Astrocyte (in vitro differentiated cells and primary cell): ENCODE data around the gene ARHGAP26. TPM values are rescaled to one million over a fixed set of nuclear protein-coding genes. Genes with fewer than 3 reads are reported as not detected.

Experiments used
- DNase-seq: peaks from one replicate; pipeline ENCODE4 v3.0.0-alpha.2; 2010; ENCODE audit warnings: low read depth
- FAIRE-seq: peaks from 2 replicates; lab custom pipeline; 2011; peaks lifted over from hg19 to GRCh38; lab: Jason Lieb, UNC
- H2AFZ ChIP-seq: 2 replicates; pipeline ENCODE4 v1.6.0; 2012; ENCODE audit warnings: low read depth, low read length, inconsistent platforms
- H3K27ac ChIP-seq: 2 replicates; pipeline ENCODE4 v1.5.1; 2011; ENCODE audit warnings: low read depth, low read length, inconsistent platforms
- H3K27me3 ChIP-seq: 2 replicates; pipeline ENCODE4 v1.6.0; 2011; ENCODE audit warnings: low read length, inconsistent platforms; ENCODE audit not compliant: insufficient read depth
- H3K36me3 ChIP-seq: 2 replicates; pipeline ENCODE4 v1.5.1; 2011; ENCODE audit warnings: low read length, inconsistent platforms; ENCODE audit not compliant: insufficient read depth
- H3K4me1 ChIP-seq: 2 replicates; pipeline ENCODE4 v1.5.1; 2011; ENCODE audit warnings: low read length, inconsistent platforms; ENCODE audit not compliant: insufficient read depth
- H3K4me2 ChIP-seq: 2 replicates; pipeline ENCODE4 v1.6.0; 2012; ENCODE audit warnings: low read length, inconsistent platforms
- H3K4me3 ChIP-seq: 2 replicates; pipeline ENCODE4 v1.5.1; 2011; ENCODE audit warnings: low read depth, mild to moderate bottlenecking, low read length, inconsistent platforms; ENCODE audit not compliant: insufficient read depth
- H3K79me2 ChIP-seq: 2 replicates; pipeline ENCODE4 v1.6.0; 2012; ENCODE audit warnings: mild to moderate bottlenecking, low read length, inconsistent platforms; ENCODE audit not compliant: insufficient read depth
- H3K9ac ChIP-seq: 2 replicates; pipeline ENCODE4 v1.6.0; 2012; ENCODE audit warnings: mild to moderate bottlenecking, low read length, inconsistent platforms
- H3K9me3 ChIP-seq: 2 replicates; pipeline ENCODE4 v1.5.1; 2012; ENCODE audit warnings: low read depth, mild to moderate bottlenecking, low read length, inconsistent platforms; ENCODE audit not compliant: insufficient read depth
- H4K20me1 ChIP-seq: 2 replicates; pipeline ENCODE4 v1.6.0; 2012; ENCODE audit warnings: low read length, inconsistent platforms; ENCODE audit not compliant: insufficient read depth
- H3K27ac Mint-ChIP-seq: one replicate; pipeline ENCODE4 v1.8.0; 2021; ENCODE audit warnings: mild to moderate bottlenecking, mixed read lengths; ENCODE audit not compliant: unreplicated experiment
- H3K27me3 Mint-ChIP-seq: one replicate; pipeline ENCODE4 v1.8.0; 2021; ENCODE audit warnings: low read depth, mixed read lengths; ENCODE audit not compliant: unreplicated experiment
- H3K36me3 Mint-ChIP-seq: one replicate; pipeline ENCODE4 v1.8.0; 2021; ENCODE audit warnings: low read depth, mixed read lengths; ENCODE audit not compliant: unreplicated experiment
- H3K4me1 Mint-ChIP-seq: one replicate; pipeline ENCODE4 v1.8.0; 2021; ENCODE audit warnings: low read depth, mixed read lengths; ENCODE audit not compliant: unreplicated experiment
- H3K4me3 Mint-ChIP-seq: one replicate; pipeline ENCODE4 v1.8.0; 2021; ENCODE audit warnings: mild to moderate bottlenecking, moderate library complexity, mixed read lengths; ENCODE audit not compliant: unreplicated experiment
- H3K9me3 Mint-ChIP-seq: one replicate; pipeline ENCODE4 v1.8.0; 2021; ENCODE audit warnings: mild to moderate bottlenecking, mixed read lengths; ENCODE audit not compliant: unreplicated experiment
- EZH2 ChIP-seq: IDR thresholded peaks from 2 replicates; pipeline ENCODE4 v1.6.1; 2012; ENCODE audit warnings: mild to moderate bottlenecking, low read length, inconsistent platforms; ENCODE audit not compliant: insufficient read depth
- total RNA-seq: library from RNA; stranded (reverse); gene quantifications from 2 replicates; pipeline ENCODE4 v1.2.1, GENCODE V29; 2021
- TF ChIP-seq, protein P1 (sequence below): IDR thresholded peaks from 2 replicates; pipeline ENCODE4 v1.5.1; 2011; ENCODE audit warnings: low read depth, mild to moderate bottlenecking, inconsistent platforms, low read length, moderate library complexity; ENCODE audit not compliant: insufficient read depth

ARHGAP26 gene
- total RNA-seq, 1 donor from 2014 or later, result 5.6 TPM

DNA sequence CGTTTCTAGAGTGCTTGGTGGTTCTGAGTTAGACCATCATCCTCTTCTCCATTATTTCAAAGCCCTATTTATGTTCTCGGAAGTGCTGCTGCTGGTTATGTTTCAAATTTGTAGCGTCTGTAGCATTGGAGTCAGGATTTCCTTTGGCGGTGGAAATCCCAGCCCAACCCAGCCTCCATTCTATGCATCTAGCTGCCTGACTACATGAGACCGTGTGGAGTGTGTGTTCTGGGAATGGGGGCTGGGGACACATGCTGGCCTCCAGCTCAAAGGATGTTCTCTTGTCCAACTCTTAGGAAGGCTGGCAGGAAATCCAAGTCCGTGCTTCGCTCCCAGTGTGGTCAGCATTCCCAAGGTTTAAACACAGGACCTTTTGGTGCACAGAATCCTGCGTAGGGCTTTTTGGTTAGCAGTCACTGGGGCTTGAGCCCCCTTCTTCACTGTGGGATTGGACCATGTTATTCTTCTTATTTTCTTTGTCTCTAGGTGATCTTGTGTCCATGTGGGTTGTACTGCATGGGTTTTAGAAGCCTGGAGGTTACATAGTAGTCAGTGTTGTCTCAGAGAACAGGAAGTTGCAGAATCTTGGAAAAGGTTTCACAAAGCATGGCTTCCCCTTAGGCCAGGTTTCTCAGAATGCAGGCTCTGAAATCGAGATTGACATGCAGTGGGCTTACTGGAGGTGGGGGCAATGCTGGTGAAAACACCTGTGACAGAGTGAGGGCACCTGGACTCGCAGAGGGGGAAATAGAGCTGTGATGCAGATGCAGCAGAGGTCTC lies 132.2 kb downstream of the ARHGAP26 start:
- TF ChIP-seq, protein P1, sequence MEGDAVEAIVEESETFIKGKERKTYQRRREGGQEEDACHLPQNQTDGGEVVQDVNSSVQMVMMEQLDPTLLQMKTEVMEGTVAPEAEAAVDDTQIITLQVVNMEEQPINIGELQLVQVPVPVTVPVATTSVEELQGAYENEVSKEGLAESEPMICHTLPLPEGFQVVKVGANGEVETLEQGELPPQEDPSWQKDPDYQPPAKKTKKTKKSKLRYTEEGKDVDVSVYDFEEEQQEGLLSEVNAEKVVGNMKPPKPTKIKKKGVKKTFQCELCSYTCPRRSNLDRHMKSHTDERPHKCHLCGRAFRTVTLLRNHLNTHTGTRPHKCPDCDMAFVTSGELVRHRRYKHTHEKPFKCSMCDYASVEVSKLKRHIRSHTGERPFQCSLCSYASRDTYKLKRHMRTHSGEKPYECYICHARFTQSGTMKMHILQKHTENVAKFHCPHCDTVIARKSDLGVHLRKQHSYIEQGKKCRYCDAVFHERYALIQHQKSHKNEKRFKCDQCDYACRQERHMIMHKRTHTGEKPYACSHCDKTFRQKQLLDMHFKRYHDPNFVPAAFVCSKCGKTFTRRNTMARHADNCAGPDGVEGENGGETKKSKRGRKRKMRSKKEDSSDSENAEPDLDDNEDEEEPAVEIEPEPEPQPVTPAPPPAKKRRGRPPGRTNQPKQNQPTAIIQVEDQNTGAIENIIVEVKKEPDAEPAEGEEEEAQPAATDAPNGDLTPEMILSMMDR, result no peak
- TF ChIP-seq EZH2, result no peak
- Histone ChIP-seq H3K9ac (no peak overlapping the region), H3K4me2 (no peak overlapping the region), H3K27me3 (no peaks in the 10 kb centered on the region), H3K4me1 (peaks cover 10% of the 10 kb centered on the region), H3K27ac (no peak overlapping the region), H3K4me3 (no peak overlapping the region), H3K9me3 (no peaks in the 10 kb centered on the region), H3K36me3 (no peaks in the 10 kb centered on the region), H2AFZ (no peak overlapping the region), H4K20me1 (no peaks in the 10 kb centered on the region), H3K79me2 (no peaks in the 10 kb centered on the region)
- no peak overlapping the region for H3K4me3 Mint-ChIP-seq
- FAIRE-seq, result no peak
- no peaks in the 10 kb centered on the region for H3K36me3 Mint-ChIP-seq
- H3K27ac Mint-ChIP-seq, result no peak overlapping the region
- no peaks in the 10 kb centered on the region for H3K27me3 Mint-ChIP-seq
- H3K9me3 Mint-ChIP-seq, result peaks cover 2% of the 10 kb centered on the region
- H3K4me1 Mint-ChIP-seq, result peaks cover 36% of the 10 kb centered on the region
- DNase-seq, result no peak

DNA sequence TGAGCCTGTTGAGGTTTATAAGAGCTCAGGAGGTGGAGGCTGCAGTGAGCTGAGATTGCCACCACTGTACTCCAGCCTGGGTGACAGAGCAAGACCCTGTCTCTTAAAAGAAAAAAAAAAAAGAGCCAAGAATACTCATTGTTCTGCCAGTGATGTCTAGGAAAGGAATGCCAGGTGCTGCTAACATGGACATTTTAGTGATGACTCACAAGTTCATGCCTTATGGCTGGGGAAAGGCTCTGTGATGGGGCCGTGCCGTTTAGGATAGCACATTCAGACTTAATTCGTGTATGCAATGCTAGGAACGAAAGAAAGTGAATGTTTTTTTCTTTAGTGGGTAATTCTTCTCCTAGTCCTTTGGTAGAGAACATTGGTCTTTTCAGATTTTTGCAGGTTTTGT lies 134.2 kb downstream of the ARHGAP26 start:
- TF ChIP-seq, protein P1, result no peak
- no peak for TF ChIP-seq EZH2
- Mint-ChIP-seq H3K27me3 (no peaks in the 10 kb centered on the region), H3K9me3 (no peaks in the 10 kb centered on the region), H3K27ac (no peak overlapping the region), H3K36me3 (no peaks in the 10 kb centered on the region), H3K4me3 (no peak overlapping the region), H3K4me1 (peaks cover 39% of the 10 kb centered on the region)
- H2AFZ ChIP-seq, result no peak overlapping the region
- H3K4me2 ChIP-seq, result peak overlapping the region; percentile 13
- no peak overlapping the region for H3K9ac ChIP-seq
- H3K36me3 ChIP-seq, result no peaks in the 10 kb centered on the region
- H3K27me3 ChIP-seq, result no peaks in the 10 kb centered on the region
- H3K27ac ChIP-seq, result no peak overlapping the region
- no peak overlapping the region for H3K4me3 ChIP-seq
- FAIRE-seq, result no peak
- DNase-seq, result peak; percentile 75
- no peaks in the 10 kb centered on the region for H4K20me1 ChIP-seq
- H3K79me2 ChIP-seq, result no peaks in the 10 kb centered on the region
- no peaks in the 10 kb centered on the region for H3K9me3 ChIP-seq
- H3K4me1 ChIP-seq, result peaks cover 10% of the 10 kb centered on the region

DNA sequence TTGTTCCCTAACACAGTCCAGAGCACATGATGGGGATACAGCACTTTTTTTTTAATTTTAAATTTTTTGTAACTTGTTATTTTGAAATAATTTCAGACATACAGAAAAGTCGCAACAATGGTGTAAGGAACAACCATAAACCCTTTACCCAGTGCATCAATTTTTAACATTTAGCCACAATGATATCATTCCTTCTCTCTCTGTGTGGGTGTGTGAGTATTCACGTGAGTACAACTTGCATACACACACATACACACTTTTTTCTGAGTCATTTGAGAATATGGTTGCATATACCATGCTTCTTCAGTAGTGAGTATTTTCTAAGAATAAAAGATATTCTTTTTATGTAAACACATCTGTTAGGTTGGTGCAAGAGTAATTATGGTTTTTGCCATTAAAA lies 135.2 kb downstream of the ARHGAP26 start:
- no peak overlapping the region for H3K4me2 ChIP-seq
- DNase-seq (no peak), FAIRE-seq (no peak)
- no peak overlapping the region for H3K9ac ChIP-seq
- no peak overlapping the region for H2AFZ ChIP-seq
- H3K27me3 ChIP-seq, result no peaks in the 10 kb centered on the region
- H3K9me3 ChIP-seq, result no peaks in the 10 kb centered on the region
- no peaks in the 10 kb centered on the region for H3K36me3 ChIP-seq
- H3K9me3 Mint-ChIP-seq, result no peaks in the 10 kb centered on the region
- H3K27me3 Mint-ChIP-seq, result no peaks in the 10 kb centered on the region
- TF ChIP-seq, protein P1, result no peak
- no peak for TF ChIP-seq EZH2
- H3K4me1 Mint-ChIP-seq, result peaks cover 39% of the 10 kb centered on the region
- H3K79me2 ChIP-seq, result no peaks in the 10 kb centered on the region
- H3K27ac Mint-ChIP-seq, result no peak overlapping the region
- H3K4me3 Mint-ChIP-seq, result no peak overlapping the region
- no peaks in the 10 kb centered on the region for H4K20me1 ChIP-seq
- no peaks in the 10 kb centered on the region for H3K36me3 Mint-ChIP-seq
- no peak overlapping the region for H3K4me3 ChIP-seq
- H3K27ac ChIP-seq, result no peak overlapping the region
- peaks cover 10% of the 10 kb centered on the region for H3K4me1 ChIP-seq
